Thyroid gland (tissue), 4 donors: Measurements from ENCODE around the gene CTCF.

Source experiments
- POLR2A ChIP-seq, 2 donors: fragments of 450-650 bp; IDR thresholded peaks; one replicate each; pipeline ENCODE4 v1.6.1; 2017; ENCODE audit warnings: antibody characterized with exemption in 2 of 2, mild to moderate bottlenecking in 2 of 2, moderate library complexity in 1 of 2
- TF ChIP-seq, protein P1 (sequence below), 6 experiments: fragments of 200-600 bp in 3 of 6; fragments of 450-650 bp in 3 of 6; sonication (generic) in 3 of 6; IDR thresholded peaks; one replicate each; pipeline ENCODE4 v1.5.1; 2016 to 2019; ENCODE audit warnings: antibody characterized with exemption in 6 of 6, mild to moderate bottlenecking in 2 of 6, inconsistent platforms in 1 of 6, moderate library complexity in 1 of 6

DNA sequence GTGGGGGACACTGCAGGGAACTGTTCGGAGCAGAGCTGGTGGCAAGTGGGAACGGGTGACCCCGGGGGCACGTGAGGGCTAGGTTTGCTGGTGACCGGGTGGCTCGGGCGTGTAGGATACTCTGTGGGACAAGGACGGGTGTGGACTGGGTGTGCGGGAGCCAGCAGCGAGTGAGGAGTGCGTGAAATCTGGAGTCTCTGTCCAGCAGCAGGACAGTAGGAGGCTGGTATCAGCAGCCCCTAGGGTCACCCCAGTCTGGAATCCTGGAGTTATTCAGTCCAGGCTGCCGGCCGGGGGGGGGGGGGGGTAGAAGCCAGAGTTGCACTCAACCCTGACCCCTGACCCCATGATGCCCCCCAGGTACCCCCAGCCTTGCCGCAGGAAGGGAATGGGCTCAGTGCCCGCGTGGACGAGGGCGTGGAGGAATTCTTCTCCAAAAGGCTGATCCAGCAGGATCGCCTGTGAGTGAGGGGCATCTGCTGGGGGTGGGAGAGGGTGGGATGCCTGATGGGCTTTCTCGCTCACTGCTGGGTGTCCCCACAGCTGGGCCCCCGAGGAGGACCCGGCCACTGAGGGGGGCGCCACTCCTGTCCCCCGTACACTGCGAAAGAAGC is 91.6 kb downstream of the CTCF start:
- TF ChIP-seq, protein P1, sequence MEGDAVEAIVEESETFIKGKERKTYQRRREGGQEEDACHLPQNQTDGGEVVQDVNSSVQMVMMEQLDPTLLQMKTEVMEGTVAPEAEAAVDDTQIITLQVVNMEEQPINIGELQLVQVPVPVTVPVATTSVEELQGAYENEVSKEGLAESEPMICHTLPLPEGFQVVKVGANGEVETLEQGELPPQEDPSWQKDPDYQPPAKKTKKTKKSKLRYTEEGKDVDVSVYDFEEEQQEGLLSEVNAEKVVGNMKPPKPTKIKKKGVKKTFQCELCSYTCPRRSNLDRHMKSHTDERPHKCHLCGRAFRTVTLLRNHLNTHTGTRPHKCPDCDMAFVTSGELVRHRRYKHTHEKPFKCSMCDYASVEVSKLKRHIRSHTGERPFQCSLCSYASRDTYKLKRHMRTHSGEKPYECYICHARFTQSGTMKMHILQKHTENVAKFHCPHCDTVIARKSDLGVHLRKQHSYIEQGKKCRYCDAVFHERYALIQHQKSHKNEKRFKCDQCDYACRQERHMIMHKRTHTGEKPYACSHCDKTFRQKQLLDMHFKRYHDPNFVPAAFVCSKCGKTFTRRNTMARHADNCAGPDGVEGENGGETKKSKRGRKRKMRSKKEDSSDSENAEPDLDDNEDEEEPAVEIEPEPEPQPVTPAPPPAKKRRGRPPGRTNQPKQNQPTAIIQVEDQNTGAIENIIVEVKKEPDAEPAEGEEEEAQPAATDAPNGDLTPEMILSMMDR (IDR thresholded peaks at IDR 0.05): no peak
- no peak for TF ChIP-seq POLR2A (IDR thresholded peaks at IDR 0.05)
